Activated naive CD8-positive, alpha-beta T cell treated with anti-CD3 and anti-CD28 coated beads, Interleukin-2, amount 50 U/mL, for 24 hours (primary cell): ENCODE measurements around the gene UBE2D2.
A peak's percentile ranks its signal among the peaks of the same experiment; 100 is the strongest.
"Not testable (repeated sequence)": the region's sequence is repeated elsewhere in the genome, so short reads cannot be mapped to it uniquely, and the experiment has no call there.

ENCODE experiments used
- ATAC-seq: fragments of 150-1000 bp; cut with Tn5 transposase; one replicate; pipeline ENCODE4 v1.10.0; 2021
- DNase-seq: peaks from one replicate; pipeline ENCODE4 v3.0.0; 2021
- H3K27ac Mint-ChIP-seq: one replicate; pipeline ENCODE4 v1.8.0; 2021; ENCODE audit warnings: mild to moderate bottlenecking, mixed read lengths
- H3K27me3 Mint-ChIP-seq: one replicate; pipeline ENCODE4 v1.8.0; 2021; ENCODE audit warnings: mixed read lengths
- H3K36me3 Mint-ChIP-seq: one replicate; pipeline ENCODE4 v1.8.0; 2021; ENCODE audit warnings: low read depth, mixed read lengths
- H3K4me1 Mint-ChIP-seq: one replicate; pipeline ENCODE4 v1.8.0; 2021; ENCODE audit warnings: mixed read lengths
- H3K4me3 Mint-ChIP-seq: one replicate; pipeline ENCODE4 v1.8.0; 2021; ENCODE audit warnings: mild to moderate bottlenecking, moderate library complexity, mixed read lengths
- H3K9me3 Mint-ChIP-seq: one replicate; pipeline ENCODE4 v1.8.0; 2021; ENCODE audit warnings: mixed read lengths

Gene UBE2D2

DNA sequence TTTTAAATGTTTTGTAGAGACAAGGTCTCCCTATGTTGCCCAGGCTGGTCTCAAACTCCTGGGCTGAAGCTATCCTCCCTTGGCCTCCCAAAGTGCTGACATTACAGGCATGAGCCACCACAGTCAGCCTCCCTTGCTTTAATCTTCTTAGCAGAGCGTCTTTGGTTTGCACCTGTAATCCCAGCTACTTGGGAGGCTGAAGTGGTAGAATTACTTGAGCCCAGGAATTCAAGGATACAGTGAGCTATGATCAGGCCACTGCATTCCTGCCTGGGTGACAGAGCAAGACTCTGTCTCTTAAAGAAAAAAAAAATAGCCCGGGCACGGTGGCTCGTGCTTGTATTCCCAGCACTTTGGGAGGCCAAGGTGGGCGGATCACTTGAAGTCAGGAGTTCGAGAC lies 27.8 kb downstream of the UBE2D2 start:
- peak overlapping the region; percentile 15 for H3K27ac Mint-ChIP-seq
- no peaks in the 10 kb centered on the region for H3K9me3 Mint-ChIP-seq
- H3K36me3 Mint-ChIP-seq: peaks cover 30% of the 10 kb centered on the region
- peaks cover 71% of the 10 kb centered on the region for H3K4me1 Mint-ChIP-seq
- H3K27me3 Mint-ChIP-seq: no peaks in the 10 kb centered on the region
- DNase-seq (no peak), ATAC-seq (no peak)
- no peak overlapping the region for H3K4me3 Mint-ChIP-seq

DNA sequence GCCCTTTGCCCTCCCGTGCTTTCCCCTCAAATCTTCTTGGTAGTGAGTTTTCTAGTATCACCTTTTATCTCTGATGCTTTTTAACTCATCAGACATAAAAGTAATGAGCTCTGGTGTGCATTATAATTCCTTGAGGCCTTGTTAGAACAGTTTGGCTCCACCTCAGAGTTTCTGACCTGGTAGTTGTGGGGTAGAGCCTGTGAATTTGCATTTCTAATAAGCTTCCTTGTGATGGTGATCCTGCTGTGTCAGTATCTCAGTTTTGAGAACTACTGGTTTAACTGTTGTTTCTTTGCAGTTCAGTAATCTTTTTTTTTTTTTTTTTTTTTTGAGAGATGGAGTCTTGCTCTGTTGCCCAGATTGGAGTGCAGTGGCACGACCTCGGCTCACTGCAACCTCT lies 31.1 kb downstream of the UBE2D2 start:
- ATAC-seq: no peak
- Mint-ChIP-seq H3K9me3 (no peaks in the 10 kb centered on the region), H3K27me3 (no peaks in the 10 kb centered on the region), H3K4me3 (no peak overlapping the region), H3K27ac (no peak overlapping the region), H3K4me1 (peaks cover 63% of the 10 kb centered on the region), H3K36me3 (peaks cover 34% of the 10 kb centered on the region)
- no peak for DNase-seq

DNA sequence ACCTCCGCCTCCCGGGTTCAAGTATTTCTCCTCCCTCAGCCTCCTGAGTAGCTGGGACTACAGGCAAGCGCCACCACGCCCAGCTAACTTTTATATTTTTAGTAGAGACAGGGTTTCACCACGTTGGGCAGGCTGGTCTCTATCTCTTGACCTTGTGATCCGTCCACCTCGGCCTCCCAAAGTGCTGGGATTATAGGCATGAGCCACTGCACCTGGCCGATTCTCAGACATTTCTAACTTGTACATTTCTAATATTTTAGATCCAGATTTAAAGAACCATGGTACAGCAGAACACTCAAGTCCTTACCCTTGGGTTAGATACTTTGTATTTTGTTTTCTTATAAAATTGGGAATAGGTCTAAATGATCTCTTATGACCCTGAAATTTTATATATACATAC lies 31.9 kb downstream of the UBE2D2 start:
- H3K36me3 Mint-ChIP-seq: peaks cover 35% of the 10 kb centered on the region
- not testable (repeated sequence) for DNase-seq, H3K27me3 Mint-ChIP-seq, H3K4me3 Mint-ChIP-seq, ATAC-seq, H3K9me3 Mint-ChIP-seq, H3K27ac Mint-ChIP-seq
- peaks cover 64% of the 10 kb centered on the region for H3K4me1 Mint-ChIP-seq

GRCh38 chr5:139593716-139594319 lies 32.7 kb downstream of the UBE2D2 start:
- Mint-ChIP-seq H3K4me3 (no peak overlapping the region), H3K4me1 (peaks cover 61% of the 10 kb centered on the region), H3K9me3 (no peaks in the 10 kb centered on the region), H3K27ac (no peak overlapping the region), H3K36me3 (peaks cover 33% of the 10 kb centered on the region), H3K27me3 (no peaks in the 10 kb centered on the region)
- no peak for ATAC-seq
- DNase-seq: no peak

DNA sequence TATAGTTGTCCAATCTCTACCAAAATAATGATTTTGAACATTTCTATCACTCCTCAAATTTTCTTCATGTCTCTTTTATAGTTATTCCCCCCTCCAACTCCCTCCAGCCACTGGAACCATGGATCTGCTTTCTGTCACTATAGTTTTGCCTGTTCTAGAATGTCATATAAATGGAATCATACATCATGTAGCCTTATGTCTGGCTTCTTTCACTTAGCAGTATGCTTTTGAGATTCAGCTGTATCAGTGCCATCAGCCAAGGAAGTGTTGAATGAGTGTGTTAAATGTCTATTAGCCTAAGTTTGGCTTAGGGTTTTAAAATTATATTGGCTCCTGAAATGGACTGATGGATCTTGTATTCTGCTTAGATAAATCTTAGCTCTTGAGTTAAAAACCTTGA lies 36.0 kb downstream of the UBE2D2 start:
- H3K4me1 Mint-ChIP-seq: peaks cover 39% of the 10 kb centered on the region
- no peaks in the 10 kb centered on the region for H3K27me3 Mint-ChIP-seq
- H3K9me3 Mint-ChIP-seq: no peaks in the 10 kb centered on the region
- DNase-seq: no peak
- no peak overlapping the region for H3K4me3 Mint-ChIP-seq
- H3K36me3 Mint-ChIP-seq: peaks cover 38% of the 10 kb centered on the region
- peak overlapping the region; percentile 58 for H3K27ac Mint-ChIP-seq
- no peak for ATAC-seq

DNA sequence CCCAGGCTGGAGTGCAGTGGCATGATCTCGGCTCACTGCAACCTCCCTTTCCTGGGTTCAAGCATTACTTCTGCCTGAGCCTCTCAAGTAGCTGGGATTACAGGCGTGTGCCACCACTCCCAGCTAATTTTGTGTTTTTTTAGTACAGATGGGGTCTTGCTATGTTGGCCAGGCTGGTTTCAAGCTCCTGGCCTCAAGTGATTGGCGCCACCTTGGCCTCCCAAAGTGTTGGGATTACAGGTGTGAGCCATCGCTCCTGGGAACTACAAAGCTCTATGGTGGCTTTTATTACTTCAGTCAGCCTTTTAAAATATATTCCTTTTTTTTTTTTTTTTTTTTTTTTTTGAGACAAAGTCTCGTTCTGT lies 37.4 kb downstream of the UBE2D2 start:
- not testable (repeated sequence) for H3K4me3 Mint-ChIP-seq, DNase-seq, H3K27me3 Mint-ChIP-seq, H3K27ac Mint-ChIP-seq, H3K9me3 Mint-ChIP-seq, ATAC-seq
- H3K36me3 Mint-ChIP-seq: peaks cover 45% of the 10 kb centered on the region
- peaks cover 28% of the 10 kb centered on the region for H3K4me1 Mint-ChIP-seq

- Mint-ChIP-seq H3K9me3 (no peaks in the 10 kb centered on the region), H3K4me1 (peaks cover 21% of the 10 kb centered on the region), H3K36me3 (peaks cover 43% of the 10 kb centered on the region), H3K4me3 (no peak overlapping the region), H3K27me3 (no peaks in the 10 kb centered on the region), H3K27ac (no peak overlapping the region)
- no peak for ATAC-seq
- DNase-seq: no peak
Measured at GRCh38 chr5:139600336-139600949, 39.3 kb downstream of the UBE2D2 start.

- Mint-ChIP-seq H3K27ac (no peak overlapping the region), H3K4me3 (no peak overlapping the region), H3K4me1 (peaks cover 22% of the 10 kb centered on the region), H3K9me3 (no peaks in the 10 kb centered on the region), H3K27me3 (no peaks in the 10 kb centered on the region), H3K36me3 (peaks cover 42% of the 10 kb centered on the region)
- ATAC-seq (no peak), DNase-seq (no peak)
Measured at GRCh38 chr5:139601429-139601828, 40.3 kb downstream of the UBE2D2 start.

DNA sequence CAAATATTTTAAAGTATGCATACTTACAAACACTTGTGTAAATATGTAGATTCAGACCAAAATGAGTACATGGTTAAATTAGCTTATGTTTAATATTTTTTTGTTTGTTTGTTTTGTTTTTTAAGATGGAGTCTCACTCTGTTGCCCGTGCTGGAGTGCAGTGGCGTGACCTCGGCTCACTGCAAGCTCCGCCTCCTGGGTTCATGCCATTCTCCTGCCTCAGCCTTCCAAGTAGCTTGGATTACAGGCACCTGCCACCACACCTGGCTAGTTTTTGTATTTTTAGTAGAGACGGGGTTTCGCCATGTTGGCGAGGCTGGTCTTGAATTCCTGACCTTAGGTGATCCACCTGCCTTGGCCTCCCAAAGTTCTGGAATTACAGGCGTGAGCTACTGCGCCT lies 40.8 kb downstream of the UBE2D2 start:
- not testable (repeated sequence) for H3K27ac Mint-ChIP-seq, ATAC-seq, H3K27me3 Mint-ChIP-seq, H3K4me3 Mint-ChIP-seq, DNase-seq, H3K9me3 Mint-ChIP-seq
- Mint-ChIP-seq H3K4me1 (peaks cover 21% of the 10 kb centered on the region), H3K36me3 (peaks cover 42% of the 10 kb centered on the region)

DNA sequence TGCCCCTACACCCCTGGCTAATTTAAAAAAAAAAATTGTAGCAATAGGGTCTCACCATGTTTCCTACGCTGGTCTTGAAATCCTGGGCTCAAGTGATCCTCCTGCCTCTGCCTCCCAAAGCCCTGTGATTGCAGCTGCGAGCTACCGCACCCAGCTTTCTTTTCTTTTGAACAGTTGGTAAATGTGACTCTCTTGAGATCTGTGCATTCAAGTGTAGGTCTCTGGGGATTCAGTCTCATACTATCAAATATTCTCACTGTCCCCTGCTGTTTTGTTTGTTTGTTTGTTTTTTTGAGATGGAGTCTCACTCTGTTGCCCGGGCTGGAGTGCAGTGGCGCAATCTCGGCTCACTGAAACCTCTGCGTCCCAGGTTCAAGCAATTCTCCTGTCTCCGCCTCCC lies 44.7 kb downstream of the UBE2D2 start:
- H3K27me3 Mint-ChIP-seq: no peaks in the 10 kb centered on the region
- peaks cover 36% of the 10 kb centered on the region for H3K36me3 Mint-ChIP-seq
- ATAC-seq: no peak
- H3K27ac Mint-ChIP-seq: no peak overlapping the region
- H3K4me1 Mint-ChIP-seq: peaks cover 29% of the 10 kb centered on the region
- no peak overlapping the region for H3K4me3 Mint-ChIP-seq
- DNase-seq: no peak
- H3K9me3 Mint-ChIP-seq: no peaks in the 10 kb centered on the region

GRCh38 chr5:139611703-139612584 lies 50.8 kb downstream of the UBE2D2 start:
- Mint-ChIP-seq H3K9me3 (no peaks in the 10 kb centered on the region), H3K4me3 (no peak overlapping the region), H3K27me3 (no peaks in the 10 kb centered on the region), H3K4me1 (peaks cover 33% of the 10 kb centered on the region), H3K36me3 (peaks cover 34% of the 10 kb centered on the region), H3K27ac (peak overlapping the region; percentile 56)
- DNase-seq: no peak
- ATAC-seq: peak; percentile 57

DNA sequence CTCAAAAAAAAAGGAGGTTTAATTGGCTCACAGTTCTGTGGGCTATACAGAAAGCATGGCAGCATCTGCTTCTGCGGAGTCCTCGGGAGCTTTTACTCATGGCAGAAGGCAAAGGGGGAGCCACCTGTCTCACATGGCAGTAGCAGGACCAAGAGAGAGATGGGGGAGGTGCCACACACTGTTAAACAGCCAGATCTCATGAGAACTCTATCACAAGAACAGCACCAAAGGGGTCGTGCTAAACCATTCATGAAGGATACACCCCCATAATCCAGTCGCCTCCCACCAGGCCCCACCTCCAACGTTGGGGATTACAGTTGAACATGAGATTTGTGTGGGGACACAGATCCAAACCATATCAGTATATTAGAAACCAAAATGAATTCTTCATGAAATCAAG lies 58.7 kb downstream of the UBE2D2 start:
- Mint-ChIP-seq H3K27me3 (no peaks in the 10 kb centered on the region), H3K27ac (peak overlapping the region; percentile 39), H3K36me3 (peaks cover 57% of the 10 kb centered on the region), H3K9me3 (no peaks in the 10 kb centered on the region), H3K4me3 (no peak overlapping the region), H3K4me1 (no peaks in the 10 kb centered on the region)
- ATAC-seq: no peak
- no peak for DNase-seq

DNA sequence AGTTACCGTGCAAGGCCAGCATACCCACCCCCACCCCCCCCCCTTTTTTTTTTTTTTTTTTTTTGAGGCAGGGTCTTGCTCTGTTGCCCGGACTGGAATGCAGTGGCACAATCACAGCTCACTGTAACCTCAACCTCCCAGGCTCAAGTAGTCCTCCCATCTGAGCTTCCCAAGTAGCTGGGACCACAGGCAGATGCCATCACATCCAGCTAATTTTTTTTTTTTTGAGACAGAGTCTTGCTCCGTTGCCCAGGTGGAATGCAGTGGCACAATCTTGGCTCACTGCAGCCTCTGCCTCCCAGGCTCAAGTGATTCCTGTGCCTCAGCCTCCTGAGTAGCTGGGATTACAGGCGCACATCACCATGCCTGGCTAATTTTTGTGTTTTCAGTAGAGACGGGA lies 64.3 kb downstream of the UBE2D2 start:
- H3K36me3 Mint-ChIP-seq: peaks cover 48% of the 10 kb centered on the region
- not testable (repeated sequence) for H3K27ac Mint-ChIP-seq, H3K9me3 Mint-ChIP-seq, H3K4me3 Mint-ChIP-seq, DNase-seq, ATAC-seq, H3K27me3 Mint-ChIP-seq, H3K4me1 Mint-ChIP-seq

DNA sequence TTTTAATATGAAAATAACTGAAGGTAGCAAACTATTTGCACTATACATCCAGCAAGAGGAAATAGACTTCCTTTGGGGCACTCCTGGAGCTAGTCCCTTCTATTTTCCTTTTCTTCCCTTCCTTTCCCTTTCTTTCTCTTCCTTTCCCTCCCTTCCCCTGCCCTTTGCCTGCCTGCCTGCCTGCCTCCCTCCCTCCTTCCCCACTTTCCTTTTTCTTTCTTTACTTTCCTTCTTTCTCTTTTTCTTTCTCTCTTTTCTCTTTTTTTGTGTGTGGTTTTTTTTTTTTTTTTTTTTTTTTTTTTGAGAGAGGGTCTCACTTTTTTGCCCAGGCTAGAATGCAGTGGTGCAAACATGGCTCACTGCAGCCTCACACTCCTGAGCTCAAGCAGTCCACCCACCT lies 69.7 kb downstream of the UBE2D2 start:
- Mint-ChIP-seq H3K9me3 (no peaks in the 10 kb centered on the region), H3K36me3 (peaks cover 23% of the 10 kb centered on the region), H3K27ac (no peak overlapping the region), H3K4me1 (peaks cover 26% of the 10 kb centered on the region), H3K27me3 (no peaks in the 10 kb centered on the region), H3K4me3 (no peak overlapping the region)
- DNase-seq (no peak), ATAC-seq (no peak)

DNA sequence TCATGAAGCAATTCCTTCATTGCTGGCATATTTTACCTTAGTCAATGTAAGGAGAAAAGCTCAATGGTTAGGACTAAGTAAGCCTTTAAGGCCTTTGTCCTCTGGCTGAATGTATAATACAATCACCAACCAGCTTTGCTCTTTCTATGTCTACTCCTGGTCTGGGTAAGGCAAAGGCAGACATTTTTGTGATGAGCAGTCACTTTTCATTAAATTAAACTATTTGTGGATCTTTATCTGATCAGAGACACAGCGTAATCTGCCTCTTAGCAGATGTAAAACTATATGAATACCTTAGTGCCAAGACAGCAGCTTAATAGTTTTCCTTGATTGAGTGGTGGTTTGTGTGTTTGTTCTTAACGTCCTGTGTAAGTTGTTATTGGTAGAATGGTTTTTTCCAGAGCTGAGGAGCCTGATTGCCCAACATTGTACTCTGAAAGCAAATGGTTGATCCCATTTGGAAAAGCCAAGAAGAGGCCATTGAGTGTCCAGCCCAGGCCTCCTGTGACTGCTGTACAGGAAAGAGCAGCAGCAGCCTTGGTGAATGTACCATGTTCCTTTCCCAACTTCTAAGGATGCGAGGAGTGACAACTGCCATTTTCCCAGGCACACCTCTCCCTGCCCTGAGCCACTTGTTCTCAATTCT lies 70.5 kb downstream of the UBE2D2 start:
- Mint-ChIP-seq H3K4me1 (peaks cover 34% of the 10 kb centered on the region), H3K4me3 (no peak overlapping the region), H3K36me3 (peaks cover 22% of the 10 kb centered on the region), H3K27me3 (no peaks in the 10 kb centered on the region), H3K27ac (no peak overlapping the region), H3K9me3 (no peaks in the 10 kb centered on the region)
- no peak for DNase-seq
- ATAC-seq: no peak
